ENCODE measurements around the gene UHRF1.
"Not testable (repeated sequence)": the region's sequence is repeated elsewhere in the genome, so short reads cannot be mapped to it uniquely, and the experiment has no call there.

Gene UHRF1

DNA sequence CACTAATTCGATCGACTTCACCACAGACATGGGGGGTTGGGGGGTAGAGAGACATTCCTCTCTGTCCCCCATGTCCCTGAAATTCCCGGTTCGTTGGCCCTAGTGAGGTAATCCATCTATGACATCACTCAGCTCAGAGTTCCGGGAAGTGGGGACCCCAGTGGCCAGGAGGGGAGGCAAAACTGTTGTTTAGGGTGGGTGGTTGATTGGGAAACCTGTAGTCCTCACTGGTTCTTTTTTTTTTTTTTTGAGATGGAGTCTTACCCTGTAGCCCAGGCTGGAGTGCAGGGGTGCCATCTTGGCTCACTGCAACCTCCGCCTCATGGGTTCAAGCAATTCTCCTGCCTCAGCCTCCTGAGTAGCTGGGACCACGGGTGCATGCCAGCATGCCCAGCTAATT lies 6.5 kb upstream of the UHRF1 start, which contains the start of gene ARRDC5:
ARRDC5 (minus strand) TSS at position 101 of the 400 bp plus-strand sequence; CDS start at position 30, 71 bp downstream.
- DNase-seq: no peak

DNA sequence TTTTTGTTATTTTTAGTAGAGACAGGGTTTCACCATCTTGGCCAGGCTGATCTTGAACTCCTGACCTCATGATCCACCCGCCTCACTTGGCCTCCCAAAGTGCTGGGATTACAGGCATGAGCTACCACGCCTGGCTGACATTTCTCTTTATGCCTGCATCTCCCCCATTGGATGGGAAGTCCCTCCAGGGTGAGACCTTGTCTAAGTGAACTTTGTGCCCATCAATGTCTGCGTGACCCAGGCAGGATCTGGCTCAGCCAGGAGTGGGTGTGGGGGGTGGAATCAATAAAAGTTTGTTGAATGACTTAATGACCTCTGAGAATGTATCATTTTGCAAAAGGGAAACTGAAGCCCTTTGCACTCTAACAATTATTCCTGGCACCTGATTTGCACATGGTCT lies 4.8 kb upstream of the UHRF1 start:
- no peak for DNase-seq

DNA sequence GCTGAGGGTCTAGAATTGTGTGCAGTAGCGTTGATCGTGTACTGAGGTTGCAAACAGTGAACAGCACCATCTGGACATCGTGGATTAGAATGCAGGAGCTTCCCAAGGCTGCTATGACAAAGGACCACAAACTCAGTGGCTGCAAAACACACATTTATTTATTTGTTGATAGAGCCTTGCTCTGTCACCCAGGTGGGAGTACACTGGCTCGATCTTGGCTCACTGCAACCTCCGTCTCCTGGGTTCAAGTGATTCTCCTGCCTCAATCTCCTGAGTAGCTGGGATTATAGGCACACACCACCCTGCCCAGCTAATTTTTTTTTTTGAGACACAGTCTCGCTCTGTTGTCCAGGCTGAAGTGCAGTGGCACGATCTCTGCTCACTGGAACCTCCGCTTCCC lies 2.3 kb upstream of the UHRF1 start:
- no peak for DNase-seq

DNA sequence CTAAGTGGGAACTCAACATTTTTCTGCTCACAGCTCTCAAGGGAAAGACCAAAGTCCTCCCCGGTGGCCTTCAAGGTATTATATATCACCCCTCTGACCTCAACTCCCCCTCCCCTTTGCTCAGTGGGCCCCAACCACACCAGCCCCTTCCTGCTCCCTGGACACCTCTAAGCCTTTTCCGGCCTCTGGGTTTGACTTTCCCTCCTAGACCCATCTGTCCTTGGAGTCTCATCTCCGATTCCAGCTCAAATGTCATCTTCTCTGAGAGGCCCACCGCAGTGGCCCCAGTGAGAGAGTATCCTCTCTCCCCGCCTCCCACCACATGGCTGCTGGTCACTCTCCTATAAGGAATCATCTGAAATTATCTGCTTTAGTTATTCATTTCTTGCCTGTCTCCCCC lies 941 bp upstream of the UHRF1 start:
- no peak for DNase-seq

DNA sequence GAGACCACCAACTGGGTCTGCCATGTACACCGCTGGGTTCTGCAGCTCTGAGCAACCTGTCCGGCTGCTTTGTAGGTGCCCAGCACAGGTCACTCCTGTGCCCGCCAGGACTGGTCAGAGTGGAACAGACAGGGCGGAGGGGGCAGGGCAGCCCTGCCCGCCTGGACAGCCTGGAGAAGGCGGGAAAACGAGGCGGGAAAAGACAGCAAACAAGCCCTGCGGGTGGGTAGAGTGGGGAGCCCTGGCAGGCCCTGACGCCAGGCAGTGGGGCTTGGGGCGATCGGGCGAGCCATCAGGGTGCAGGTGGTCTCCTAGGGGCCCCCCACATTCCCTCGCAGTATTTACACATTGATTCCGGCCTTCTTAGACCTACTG lies 533 bp upstream of the UHRF1 start:
- no peak for DNase-seq

DNA sequence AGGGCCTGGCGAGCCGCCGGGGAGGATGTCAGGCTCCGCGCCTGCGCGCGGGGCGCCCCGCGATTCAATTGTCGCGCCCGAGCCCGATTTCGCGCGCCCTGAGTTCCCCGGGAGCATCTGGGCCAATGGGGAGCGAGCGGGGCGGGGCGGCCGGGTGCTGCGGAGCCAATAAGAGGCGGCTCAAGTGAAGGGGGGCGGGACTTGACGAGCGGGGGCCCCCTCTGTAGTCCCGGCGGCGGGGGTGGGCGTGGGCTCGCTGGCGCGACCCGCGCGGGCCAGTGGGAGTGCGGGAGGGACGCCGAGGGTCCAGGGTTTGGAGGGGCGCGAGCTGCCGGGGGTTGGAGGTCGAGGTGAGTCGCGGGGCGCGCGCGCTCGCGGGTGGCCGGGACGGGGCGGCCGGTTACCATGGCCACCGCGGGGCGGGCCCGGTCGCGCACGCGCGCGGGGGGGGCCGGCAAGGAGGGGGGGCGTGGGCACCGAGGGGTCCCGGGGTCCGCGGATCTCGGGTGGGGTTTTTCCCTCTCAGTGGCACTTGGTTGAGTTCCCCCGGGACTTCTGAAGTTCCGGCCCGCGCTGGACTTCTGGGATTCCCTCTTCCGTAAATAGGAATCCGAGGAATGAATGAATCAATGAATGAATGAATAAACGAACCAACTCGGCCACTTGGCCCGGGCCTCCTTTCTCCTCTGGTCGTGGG lies 744 bp downstream of the UHRF1 start:
- peak; percentile 92 for DNase-seq

DNA sequence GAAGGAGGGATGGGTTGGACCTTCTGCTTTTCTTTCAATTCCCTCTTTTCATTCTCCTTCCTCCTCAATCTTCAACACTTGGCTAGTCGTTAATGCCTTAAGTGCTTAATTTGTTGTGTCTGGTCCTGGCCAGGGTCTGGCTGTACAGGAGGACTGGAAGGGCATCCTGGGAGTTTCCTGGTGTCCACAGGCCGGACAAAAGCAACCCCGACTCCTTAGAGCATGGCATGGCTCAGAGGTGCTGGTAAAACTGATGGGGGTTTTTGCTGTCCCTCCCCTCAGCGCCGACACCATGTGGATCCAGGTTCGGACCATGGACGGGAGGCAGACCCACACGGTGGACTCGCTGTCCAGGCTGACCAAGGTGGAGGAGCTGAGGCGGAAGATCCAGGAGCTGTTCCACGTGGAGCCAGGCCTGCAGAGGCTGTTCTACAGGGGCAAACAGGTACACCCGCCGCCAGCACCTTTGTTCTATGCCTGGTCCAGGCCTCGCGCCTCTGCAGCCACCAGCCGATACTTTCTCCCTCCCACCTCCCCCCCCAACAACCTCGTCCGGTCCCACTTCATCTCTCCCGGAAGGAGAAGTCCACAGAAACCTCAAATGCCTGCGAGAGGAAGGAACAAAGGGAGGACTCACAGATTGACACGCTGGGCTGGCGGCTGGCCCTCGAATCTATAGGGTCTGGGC lies 1.4 kb downstream of the UHRF1 start:
- no peak for DNase-seq

DNA sequence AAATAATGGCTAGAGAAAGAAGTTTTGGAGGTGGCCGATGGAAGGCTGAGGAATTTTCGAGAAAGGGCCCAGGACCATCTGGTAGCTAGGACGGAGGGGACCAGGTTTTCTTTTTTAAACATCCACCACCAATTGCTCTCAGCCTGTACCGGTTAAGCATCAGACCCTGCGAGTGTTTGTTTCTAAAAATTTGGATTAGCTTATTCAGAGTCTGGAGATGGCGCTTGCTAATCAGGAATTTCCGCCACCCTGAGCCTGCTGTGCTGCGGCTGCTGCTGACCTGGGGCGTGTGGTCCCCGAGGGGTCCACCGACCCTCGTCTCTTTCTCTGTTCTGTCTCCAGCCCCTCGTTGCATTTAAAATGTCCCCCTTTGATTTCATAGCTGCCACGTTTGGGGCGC lies 2.0 kb downstream of the UHRF1 start:
- DNase-seq: no peak

DNA sequence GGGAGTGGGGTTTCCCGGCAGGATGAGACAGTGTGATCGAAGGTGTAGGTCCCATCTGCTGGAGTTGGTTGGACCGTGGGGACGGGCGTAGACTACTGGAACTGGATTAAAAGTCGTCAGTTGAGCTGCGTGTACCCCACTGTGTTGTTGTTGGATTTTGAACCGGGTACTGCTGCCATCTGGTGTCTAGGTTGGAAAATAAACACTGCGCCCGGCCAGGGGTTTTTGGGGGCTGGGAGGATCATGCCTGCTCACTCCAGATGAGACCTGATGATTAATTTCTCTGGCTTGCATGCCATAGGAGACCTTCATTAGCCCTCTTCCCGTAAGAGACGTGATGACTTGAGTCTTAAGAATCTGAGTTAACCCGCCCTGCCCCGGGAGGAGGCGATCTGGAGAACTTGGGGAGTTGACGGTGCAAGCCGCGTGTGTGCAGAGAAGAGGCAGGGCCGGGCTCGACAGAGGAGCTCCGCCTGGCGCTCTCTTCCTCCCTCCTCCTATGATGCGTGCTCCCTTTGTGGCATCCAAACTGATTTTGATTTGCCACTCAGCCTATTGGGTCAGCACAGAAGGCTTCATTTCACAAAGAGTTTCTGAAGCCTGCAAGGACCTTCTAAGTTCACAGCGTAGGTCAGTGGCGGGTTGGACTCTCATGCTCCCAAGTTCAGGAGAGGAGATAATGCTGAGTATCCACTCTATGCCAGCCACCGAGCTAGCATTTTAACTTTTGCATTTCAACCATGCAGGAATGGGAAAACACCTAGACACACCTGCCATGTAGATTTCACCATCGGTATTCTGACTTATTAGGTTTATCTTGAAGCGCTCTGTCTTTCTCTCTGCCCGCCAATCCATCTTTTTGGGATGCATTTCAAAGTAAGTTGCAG lies 2.7 kb downstream of the UHRF1 start:
- DNase-seq: no peak

DNA sequence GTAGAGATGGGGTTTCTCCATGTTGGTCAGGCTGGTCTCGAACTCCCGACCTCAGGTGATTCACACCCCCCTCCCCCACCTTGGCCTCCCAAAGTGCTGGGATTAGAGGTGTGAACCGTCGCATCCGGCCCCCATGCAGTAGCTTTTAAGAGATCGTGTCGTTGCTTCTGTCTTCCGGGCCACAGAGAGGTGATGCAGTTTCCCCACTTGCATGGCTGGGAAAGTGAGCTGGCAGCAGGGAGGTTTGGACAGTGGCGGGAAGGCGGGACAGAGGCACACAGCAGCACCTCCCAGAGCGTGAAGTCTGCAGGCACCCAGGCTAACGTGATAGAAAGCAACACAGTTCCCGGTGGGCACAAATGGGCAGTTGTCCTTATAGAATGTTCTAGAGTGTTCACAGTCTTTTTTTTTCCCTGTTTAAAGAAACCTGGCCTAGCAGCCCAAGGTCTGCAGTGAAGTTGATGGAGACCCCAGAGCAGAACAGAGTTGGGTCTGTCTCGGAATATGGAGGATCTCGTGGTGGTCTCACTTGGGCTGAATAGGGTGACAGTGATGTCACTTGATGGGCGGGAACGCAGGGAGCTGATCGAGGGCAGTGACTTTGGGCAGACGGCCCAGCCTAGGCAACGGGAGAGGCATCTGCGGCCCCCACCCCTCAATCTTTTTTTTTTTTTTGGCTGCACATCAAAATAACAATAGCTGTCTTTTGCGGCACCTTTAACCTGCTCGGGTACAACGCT lies 4.9 kb downstream of the UHRF1 start:
- no peak for DNase-seq

DNA sequence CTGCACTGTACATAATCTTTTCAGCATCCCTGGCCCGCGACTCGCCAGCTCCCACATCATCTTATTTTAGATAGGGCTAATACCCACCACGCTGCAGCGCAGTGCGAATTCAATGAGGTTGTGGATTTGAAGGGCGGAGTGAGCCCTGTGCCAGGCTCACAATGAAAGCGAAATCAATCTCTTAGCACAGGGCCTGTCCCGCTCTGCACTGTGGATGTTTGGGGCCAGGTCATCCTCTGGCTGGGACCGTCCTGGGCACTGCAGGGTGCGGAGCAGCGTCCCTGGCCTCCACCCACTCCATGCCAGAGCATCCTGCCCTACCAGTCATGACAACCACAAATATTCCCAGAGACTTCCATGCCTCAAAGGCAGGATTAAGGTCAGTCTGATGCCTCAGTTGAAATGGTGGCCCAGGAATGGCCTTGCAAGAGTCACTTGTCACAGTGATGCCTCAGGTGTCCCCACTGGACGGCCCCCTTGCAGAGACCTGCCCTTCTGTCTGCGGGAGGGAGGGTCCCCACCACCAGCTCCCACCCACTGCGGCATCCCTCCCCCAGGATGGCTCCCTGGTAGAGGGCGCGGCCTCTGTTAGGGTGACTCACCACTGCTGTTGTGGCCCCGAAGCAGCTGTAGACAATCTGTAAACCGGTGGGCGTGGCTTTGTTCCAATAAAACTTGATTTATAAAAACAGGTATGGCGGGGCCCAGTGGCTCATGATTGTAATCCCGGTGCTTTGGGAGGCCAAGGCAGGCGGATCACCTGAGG lies 5.6 kb downstream of the UHRF1 start:
- DNase-seq: no peak

DNA sequence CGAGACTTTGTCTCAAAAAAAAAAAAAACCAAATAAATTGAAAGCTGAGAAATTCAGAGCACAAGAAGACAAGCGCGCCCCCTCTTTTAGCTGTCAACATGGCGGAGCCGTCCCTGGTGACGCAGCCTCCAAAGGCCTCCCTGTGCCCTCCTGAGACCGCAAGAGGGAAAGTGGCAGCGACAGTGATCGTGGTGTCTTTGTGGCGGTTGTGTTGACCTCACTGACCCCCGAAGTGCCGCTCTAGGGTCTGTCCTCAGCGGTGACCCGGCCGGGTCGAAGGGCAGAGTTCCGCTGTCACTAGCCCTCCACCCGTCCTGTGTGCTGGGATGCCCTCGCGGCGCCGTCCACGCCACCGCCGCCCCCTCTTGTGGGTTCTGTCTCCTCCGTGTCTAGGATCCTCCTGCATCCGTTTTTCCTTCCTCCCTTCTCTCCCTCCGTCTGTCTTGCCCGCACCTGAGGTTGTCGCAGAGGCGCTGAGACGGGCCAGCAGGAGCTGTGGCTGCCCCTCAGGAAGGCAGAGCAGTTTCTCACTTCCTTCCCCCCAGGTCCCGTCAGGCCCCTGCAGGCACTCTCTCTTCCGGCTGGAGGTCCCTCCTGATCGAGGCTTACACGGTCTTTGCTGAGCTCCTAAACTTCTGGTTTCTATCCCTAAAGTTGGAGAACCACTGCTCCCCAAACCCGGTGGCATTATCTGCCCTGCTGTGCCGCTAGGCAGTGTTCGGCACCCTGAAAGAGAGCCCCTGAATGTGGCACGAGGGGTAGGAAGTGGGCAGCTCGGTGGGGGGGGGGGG lies 7.2 kb downstream of the UHRF1 start:
- no peak for DNase-seq

DNA sequence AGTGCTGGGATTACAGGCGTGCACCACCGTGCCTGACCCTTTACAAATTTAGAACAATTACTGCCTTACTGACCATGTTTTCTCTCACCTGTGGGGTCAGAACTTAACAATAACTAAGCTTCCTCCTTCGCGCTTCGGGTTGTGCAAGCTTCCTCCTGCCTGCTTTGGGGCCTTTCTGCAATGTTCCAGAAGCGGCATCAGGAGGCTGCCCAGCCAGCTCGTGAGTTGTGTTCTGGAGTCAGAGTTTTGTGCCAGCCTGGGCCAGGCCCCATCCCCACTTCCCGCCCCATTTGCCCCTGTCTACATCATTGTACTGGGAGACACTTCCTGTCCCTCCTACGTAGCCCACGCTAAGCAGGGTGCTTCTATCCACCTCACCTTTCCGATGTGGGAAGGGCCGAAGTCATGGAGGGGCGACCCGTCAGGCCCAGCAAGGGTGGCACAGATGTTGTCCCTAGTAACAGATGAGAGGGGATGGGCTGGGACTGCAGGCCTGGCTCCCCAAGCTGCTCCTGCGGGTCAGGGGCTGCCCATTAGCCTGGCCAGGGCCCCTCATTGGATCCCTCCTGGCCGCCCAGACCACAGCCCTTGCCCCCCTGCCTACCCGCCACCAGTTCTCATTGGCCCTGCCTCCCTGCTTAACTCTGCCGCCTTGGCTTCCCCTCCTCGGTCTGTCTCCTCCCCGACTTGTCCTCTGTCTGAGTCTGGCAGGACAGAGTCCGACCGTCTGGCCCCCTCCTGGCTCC lies 13.4 kb downstream of the UHRF1 start:
- DNase-seq: no peak

DNA sequence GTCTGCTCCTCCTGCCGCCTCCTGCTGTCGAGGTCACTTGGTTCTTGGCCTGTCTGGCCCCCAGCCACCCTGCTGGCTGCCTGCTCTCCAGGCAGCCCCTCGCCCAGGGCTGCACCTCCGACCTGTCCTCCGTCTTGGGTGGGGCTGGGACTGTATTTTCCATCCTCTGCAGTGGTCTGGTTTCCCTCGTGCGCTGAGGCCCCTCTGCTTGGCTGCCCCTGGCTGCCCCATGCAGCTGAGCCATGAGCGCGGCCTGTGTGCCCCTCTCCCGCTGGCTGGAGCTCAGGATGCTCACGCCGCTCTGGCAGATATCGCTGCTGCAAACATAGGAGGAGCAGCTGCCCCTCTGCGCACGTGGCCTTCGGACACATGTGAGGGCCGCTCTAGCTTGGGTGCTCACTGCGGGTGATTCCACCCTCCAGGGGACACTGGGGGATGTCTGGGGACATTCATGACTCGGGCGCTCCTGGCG lies 14.0 kb downstream of the UHRF1 start:
- DNase-seq: no peak

DNA sequence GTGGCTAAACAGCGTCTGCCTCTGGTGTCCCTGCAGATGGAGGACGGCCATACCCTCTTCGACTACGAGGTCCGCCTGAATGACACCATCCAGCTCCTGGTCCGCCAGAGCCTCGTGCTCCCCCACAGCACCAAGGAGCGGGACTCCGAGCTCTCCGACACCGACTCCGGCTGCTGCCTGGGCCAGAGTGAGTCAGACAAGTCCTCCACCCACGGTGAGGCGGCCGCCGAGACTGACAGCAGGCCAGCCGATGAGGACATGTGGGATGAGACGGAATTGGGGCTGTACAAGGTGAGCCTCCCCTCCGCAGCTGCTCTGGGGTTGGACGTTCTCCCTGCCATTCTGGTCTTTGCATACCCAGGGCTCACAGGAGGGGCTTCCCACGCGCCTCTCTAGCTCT lies 19.9 kb downstream of the UHRF1 start:
- DNase-seq: no peak

DNA sequence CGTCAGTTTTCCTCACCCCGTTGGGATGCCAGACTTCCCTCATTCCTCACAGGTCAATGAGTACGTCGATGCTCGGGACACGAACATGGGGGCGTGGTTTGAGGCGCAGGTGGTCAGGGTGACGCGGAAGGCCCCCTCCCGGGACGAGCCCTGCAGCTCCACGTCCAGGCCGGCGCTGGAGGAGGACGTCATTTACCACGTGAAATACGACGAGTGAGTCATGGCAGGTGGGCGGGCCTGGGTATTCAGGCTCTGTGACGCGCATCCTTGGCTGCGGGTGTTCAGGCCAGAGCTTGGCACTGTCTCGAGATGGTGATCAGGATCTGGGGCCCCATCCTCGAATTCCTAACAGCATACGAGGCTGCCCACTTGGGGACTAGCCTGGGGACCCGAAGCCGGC lies 21.4 kb downstream of the UHRF1 start:
- DNase-seq: no peak

DNA sequence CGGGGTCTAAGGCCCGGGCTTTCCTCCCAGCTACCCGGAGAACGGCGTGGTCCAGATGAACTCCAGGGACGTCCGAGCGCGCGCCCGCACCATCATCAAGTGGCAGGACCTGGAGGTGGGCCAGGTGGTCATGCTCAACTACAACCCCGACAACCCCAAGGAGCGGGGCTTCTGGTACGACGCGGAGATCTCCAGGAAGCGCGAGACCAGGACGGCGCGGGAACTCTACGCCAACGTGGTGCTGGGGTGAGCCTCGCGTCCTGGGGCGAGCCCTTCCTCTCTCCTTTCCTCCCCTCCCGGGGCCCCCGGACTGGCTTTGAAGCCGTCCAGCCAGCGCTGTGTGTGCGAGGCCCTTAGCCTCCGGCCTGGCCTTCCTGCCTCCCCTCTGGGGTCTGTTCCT lies 23.4 kb downstream of the UHRF1 start:
- no peak for DNase-seq

DNA sequence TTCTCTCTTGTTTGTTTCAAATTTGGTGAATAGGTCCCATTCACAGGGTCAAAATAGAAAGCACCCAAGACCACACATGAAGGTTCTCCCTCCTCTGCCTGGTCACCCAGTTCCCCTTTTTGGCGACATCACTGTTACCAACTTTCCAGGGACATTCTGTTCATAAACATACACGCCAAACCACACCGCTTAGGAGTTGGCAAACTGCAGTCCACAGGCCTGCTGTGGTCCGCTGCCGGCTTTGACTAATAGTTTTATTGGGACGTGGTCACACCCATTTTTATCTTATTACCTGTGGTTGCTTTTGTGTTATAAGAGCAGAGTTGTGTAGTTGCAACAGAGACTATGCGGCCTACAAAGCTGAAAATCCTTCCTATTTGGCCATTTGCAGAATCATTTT lies 24.2 kb downstream of the UHRF1 start:
- no peak for DNase-seq

DNA sequence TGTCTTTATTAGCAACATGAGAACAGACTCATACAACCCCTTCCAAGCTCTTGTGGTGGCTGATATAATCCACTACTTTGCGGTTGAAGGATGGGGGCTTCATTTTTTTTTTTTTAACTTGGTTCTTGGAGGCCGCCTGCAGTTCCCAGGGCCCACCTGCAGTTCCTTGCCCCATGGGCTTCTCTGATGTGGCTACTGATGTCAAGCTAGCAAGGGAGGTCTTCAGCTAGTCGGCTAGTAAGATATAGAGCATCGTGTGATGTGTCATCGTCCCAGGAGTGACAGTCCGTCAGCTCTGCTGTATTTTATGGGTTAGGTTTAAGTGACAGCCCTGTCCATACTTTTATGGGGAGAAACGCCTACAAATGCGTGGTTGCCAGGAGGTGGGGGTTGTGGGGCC lies 26.1 kb downstream of the UHRF1 start:
- no peak for DNase-seq

DNA sequence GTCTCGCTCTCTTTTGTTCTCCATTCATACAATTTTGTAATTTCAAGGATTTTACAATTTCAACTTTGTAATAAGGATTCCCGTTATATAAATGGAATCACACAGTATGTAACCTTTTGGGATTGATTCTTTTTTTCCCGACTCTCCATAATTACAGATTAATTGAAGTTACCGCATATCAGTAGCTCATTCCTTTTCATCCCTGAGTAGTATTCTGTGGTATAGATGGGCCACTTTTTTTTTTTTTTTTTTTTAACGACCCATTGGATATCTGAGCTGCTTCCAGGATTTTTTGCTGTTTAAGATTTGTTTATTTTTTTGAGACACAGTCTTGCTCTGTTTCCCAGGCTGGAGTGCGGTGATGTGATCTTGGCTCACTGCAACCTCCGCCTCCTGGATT lies 27.8 kb downstream of the UHRF1 start:
- DNase-seq: no peak

DNA sequence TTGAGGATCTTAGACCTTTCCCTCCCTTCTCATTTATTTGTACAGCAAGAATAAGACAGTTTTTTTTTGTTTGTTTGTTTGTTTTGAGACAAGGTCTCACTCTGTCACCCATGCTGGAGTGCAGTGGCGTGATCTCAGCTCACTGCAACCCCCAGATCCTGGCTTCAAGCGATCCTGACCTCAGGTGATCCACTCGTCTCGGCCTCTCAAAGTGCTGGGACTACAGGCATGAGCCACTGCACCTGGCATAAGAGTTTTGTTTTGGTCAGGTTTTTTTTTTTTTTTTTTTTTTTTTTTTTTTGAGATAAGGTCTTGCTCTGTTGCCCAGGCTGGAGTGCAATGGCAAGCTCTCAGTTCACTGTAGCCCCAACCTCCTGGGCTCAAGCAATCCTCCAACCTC lies 29.2 kb downstream of the UHRF1 start:
- DNase-seq: not testable (repeated sequence)
